Colonic mucosa (tissue), 4 donors: ENCODE data around the gene AATF. TPM values are rescaled to one million over a fixed set of nuclear protein-coding genes. Genes with fewer than 3 reads are reported as not detected.
A peak's percentile ranks its signal among the peaks of the same experiment; 100 is the strongest.
"Not testable (repeated sequence)": the region's sequence is repeated elsewhere in the genome, so short reads cannot be mapped to it uniquely, and the experiment has no call there.

Experiments
- DNase-seq: peaks from one replicate; pipeline ENCODE4 v3.0.0-alpha.2; 2020
- H3K27ac ChIP-seq: fragments of 200-600 bp; one replicate; pipeline ENCODE4 v1.8.0; 2021
- H3K27me3 ChIP-seq: fragments of 200-600 bp; one replicate; pipeline ENCODE4 v1.8.0; 2021
- H3K36me3 ChIP-seq: fragments of 200-600 bp; one replicate; pipeline ENCODE4 v1.8.0; 2021
- H3K4me1 ChIP-seq: fragments of 200-600 bp; one replicate; pipeline ENCODE4 v1.8.0; 2021; ENCODE audit warnings: mild to moderate bottlenecking
- H3K4me3 ChIP-seq: fragments of 200-600 bp; one replicate; pipeline ENCODE4 v1.8.0; 2021
- H3K9ac ChIP-seq, 2 donors: one replicate each; pipeline ENCODE4 v1.7.0; 2013; ENCODE audit warnings: control low read depth in 2 of 2, low read depth in 2 of 2, low read length in 2 of 2
- H3K9me3 ChIP-seq: fragments of 200-600 bp; one replicate; pipeline ENCODE4 v1.8.0; 2021
- CTCF ChIP-seq: fragments of 200-600 bp; IDR thresholded peaks from one replicate; pipeline ENCODE4 v1.8.0; 2022; ENCODE audit warnings: antibody characterized with exemption, mild to moderate bottlenecking
- intact Hi-C: fragments of 100-400 bp; cut with DNase I; formaldehyde crosslinking; loops from one replicate; pipeline ENCODE4 v1.14.1; 2022
- total RNA-seq, 2 donors: library from RNA; stranded (reverse); fragmentation: NEBNext Ultra II Directional in 1 of 2; extraction: Animal tissue kit (Norgen Biotek cat#: 25700) in 1 of 2; gene quantifications; one replicate each; pipeline ENCODE4 v1.2.1, GENCODE V29; 2021
- donor health status: healthy.
- donor health status: DM: no; HTN: no; CAD: no.
- donor health status: DM: no; HTN: no; CAD: no.

The AATF gene
- total RNA-seq, 2 donors from 2014 or later: 30.0 to 54.8 TPM

- intact Hi-C loops: no loop called here
- Histone ChIP-seq H3K4me3 (no peak overlapping the region), H3K4me1 (peaks cover 7% of the 10 kb centered on the region), H3K9ac (peak overlapping the region in 1 of 2 donors; percentile 2), H3K27ac (no peak overlapping the region), H3K9me3 (no peaks in the 10 kb centered on the region), H3K36me3 (no peaks in the 10 kb centered on the region), H3K27me3 (no peaks in the 10 kb centered on the region)
- no peak for DNase-seq
- TF ChIP-seq CTCF: no peak
Measured at GRCh38 chr17:37065486-37066321, 117.0 kb downstream of the AATF start.

GRCh38 chr17:37066322-37067255, 117.8 kb downstream of the AATF start:
- no peaks in the 10 kb centered on the region for H3K36me3 ChIP-seq
- no peak overlapping the region for H3K9ac ChIP-seq
- no peak overlapping the region for H3K27ac ChIP-seq
- peaks cover 7% of the 10 kb centered on the region for H3K4me1 ChIP-seq
- H3K9me3 ChIP-seq: no peaks in the 10 kb centered on the region
- TF ChIP-seq CTCF: no peak
- H3K4me3 ChIP-seq: no peak overlapping the region
- DNase-seq: no peak
- intact Hi-C loops: no loop called here
- H3K27me3 ChIP-seq: no peaks in the 10 kb centered on the region

- H3K4me3 ChIP-seq: no peak overlapping the region
- no peak overlapping the region for H3K9ac ChIP-seq
- H3K36me3 ChIP-seq: no peaks in the 10 kb centered on the region
- H3K27me3 ChIP-seq: no peaks in the 10 kb centered on the region
- H3K4me1 ChIP-seq: peaks cover 7% of the 10 kb centered on the region
- DNase-seq: peak; percentile 79
- no peak for TF ChIP-seq CTCF
- intact Hi-C loops: no loop called here
- H3K27ac ChIP-seq: no peak overlapping the region
- no peaks in the 10 kb centered on the region for H3K9me3 ChIP-seq
Measured at GRCh38 chr17:37067555-37068111, 118.9 kb downstream of the AATF start.

DNA sequence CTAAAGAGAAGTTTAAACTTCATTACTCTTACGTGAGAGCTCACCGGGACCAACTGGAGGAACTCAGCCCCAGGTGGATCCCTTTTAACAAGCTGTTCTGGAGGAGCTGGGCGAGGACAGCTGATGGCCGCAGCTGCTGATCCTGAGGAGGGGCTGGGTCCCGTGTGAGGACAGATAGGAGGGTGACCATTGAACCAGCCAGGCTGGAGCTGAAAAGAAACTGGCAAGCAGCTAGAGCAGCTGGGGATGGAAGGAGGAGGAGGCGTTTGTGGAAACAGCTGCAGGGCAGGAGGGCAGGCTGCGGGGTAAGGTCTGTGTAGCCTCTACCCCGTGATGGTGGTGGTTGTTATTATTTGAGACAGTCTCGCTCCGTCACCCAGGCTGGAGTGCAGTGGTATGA, 119.5 kb downstream of the AATF start:
- H3K27ac ChIP-seq: no peak overlapping the region
- no peaks in the 10 kb centered on the region for H3K27me3 ChIP-seq
- no peaks in the 10 kb centered on the region for H3K9me3 ChIP-seq
- H3K4me1 ChIP-seq: peaks cover 7% of the 10 kb centered on the region
- no peak overlapping the region for H3K9ac ChIP-seq
- no peaks in the 10 kb centered on the region for H3K36me3 ChIP-seq
- no peak for TF ChIP-seq CTCF
- intact Hi-C loops: no loop called here
- no peak overlapping the region for H3K4me3 ChIP-seq
- no peak for DNase-seq

- Histone ChIP-seq H3K4me3 (no peak overlapping the region), H3K27me3 (no peaks in the 10 kb centered on the region), H3K9me3 (no peaks in the 10 kb centered on the region), H3K27ac (no peak overlapping the region), H3K9ac (no peak overlapping the region), H3K36me3 (no peaks in the 10 kb centered on the region), H3K4me1 (peaks cover 7% of the 10 kb centered on the region)
- TF ChIP-seq CTCF: no peak
- intact Hi-C loops: no loop called here
- no peak for DNase-seq
Measured at GRCh38 chr17:37069087-37069486, 120.3 kb downstream of the AATF start.

DNA sequence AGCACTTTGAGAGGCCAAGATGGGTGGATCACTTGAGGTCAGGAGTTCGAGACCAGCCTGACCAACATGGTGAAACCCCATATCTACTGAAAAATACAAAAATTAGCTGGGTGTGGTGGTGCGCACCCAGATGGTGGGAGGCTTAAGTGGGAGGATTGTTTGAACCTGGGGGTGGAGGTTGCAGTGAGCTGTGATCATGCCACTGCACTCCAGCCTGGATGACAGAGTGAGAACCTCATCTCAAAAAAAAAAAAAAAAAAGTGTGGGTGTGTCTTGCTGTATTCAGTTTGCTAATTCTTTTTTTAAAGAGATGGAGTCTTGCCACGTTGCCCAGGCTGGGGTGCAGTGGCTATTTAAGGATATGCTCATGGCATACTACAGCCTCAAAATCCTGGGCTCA, 124.7 kb downstream of the AATF start:
- H3K27ac ChIP-seq, H3K9me3 ChIP-seq, H3K4me1 ChIP-seq, H3K4me3 ChIP-seq, H3K9ac ChIP-seq, intact Hi-C loops, H3K36me3 ChIP-seq, H3K27me3 ChIP-seq, DNase-seq: not testable (repeated sequence)
